ENCODE measurements around the gene PRKAR1B.

The PRKAR1B gene

DNA sequence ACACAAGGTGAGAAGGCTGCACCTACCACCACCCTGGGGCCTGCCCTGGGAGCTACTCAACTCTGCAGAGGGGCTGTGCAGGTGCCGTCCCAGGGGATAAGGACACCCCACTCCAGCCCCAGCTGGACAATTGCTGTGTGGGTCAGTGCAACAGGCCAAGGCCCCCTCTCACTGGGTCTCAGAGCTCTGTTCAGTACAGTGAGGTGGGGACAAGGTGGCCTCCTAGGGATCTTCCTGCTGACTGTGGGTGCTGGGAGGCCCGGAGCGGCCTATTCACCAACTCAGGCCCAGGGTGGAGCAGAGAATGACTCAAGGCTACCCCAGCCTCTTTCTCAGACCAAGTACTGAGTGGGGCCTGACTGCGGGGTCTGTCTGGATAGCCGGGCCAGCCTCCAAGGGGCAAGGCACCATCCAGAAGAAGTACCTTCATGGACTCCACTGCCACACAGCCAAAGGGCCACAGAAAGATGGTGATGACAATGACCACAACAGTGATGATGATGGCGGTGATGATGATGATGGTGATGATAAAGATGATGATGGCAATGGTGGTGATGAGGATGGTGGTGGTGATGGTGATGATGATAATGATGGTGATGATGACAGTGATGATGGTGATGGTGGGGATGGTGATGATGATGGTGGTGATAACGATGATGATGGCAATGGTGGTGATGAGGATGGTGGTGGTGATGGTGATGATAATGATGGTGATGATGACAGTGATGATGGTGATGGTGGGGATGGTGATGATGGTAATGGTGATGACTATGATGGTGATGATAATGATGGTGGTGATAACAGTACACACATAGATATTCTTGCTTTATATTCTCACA lies 60.4 kb downstream of the PRKAR1B start:
- no peak for DNase-seq (ENCODE audit: extremely low read depth, insufficient read length)
- TF ChIP-seq, protein P1, sequence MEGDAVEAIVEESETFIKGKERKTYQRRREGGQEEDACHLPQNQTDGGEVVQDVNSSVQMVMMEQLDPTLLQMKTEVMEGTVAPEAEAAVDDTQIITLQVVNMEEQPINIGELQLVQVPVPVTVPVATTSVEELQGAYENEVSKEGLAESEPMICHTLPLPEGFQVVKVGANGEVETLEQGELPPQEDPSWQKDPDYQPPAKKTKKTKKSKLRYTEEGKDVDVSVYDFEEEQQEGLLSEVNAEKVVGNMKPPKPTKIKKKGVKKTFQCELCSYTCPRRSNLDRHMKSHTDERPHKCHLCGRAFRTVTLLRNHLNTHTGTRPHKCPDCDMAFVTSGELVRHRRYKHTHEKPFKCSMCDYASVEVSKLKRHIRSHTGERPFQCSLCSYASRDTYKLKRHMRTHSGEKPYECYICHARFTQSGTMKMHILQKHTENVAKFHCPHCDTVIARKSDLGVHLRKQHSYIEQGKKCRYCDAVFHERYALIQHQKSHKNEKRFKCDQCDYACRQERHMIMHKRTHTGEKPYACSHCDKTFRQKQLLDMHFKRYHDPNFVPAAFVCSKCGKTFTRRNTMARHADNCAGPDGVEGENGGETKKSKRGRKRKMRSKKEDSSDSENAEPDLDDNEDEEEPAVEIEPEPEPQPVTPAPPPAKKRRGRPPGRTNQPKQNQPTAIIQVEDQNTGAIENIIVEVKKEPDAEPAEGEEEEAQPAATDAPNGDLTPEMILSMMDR (IDR thresholded peaks at IDR 0.05; ENCODE audit: insufficient read depth, low read length, poor library complexity, severe bottlenecking): no peak
- no peaks in the 10 kb centered on the region for H3K27me3 ChIP-seq (replicated peaks; ENCODE audit: control insufficient read depth, insufficient read depth, low read length)
- no peak overlapping the region for H3K4me3 ChIP-seq (replicated peaks; ENCODE audit: low read depth, low read length)
- peaks cover 4% of the 10 kb centered on the region for H3K36me3 ChIP-seq (ENCODE audit: control insufficient read depth, insufficient read depth, low read length)

- H3K27me3 ChIP-seq (replicated peaks; ENCODE audit: control insufficient read depth, insufficient read depth, low read length): no peaks in the 10 kb centered on the region
- no peak overlapping the region for H3K4me3 ChIP-seq (replicated peaks; ENCODE audit: low read depth, low read length)
- TF ChIP-seq, protein P1 (IDR thresholded peaks at IDR 0.05; ENCODE audit: insufficient read depth, low read length, poor library complexity, severe bottlenecking): no peak
- peaks cover 4% of the 10 kb centered on the region for H3K36me3 ChIP-seq (ENCODE audit: control insufficient read depth, insufficient read depth, low read length)
- no peak for DNase-seq (ENCODE audit: extremely low read depth, insufficient read length)
Measured at GRCh38 chr7:665736-666453, 61.2 kb downstream of the PRKAR1B start.

- no peak overlapping the region for H3K4me3 ChIP-seq (replicated peaks; ENCODE audit: low read depth, low read length)
- H3K36me3 ChIP-seq (ENCODE audit: control insufficient read depth, insufficient read depth, low read length): peaks cover 4% of the 10 kb centered on the region
- DNase-seq (ENCODE audit: extremely low read depth, insufficient read length): no peak
Measured at GRCh38 chr7:664997-665735, 61.9 kb downstream of the PRKAR1B start.

DNA sequence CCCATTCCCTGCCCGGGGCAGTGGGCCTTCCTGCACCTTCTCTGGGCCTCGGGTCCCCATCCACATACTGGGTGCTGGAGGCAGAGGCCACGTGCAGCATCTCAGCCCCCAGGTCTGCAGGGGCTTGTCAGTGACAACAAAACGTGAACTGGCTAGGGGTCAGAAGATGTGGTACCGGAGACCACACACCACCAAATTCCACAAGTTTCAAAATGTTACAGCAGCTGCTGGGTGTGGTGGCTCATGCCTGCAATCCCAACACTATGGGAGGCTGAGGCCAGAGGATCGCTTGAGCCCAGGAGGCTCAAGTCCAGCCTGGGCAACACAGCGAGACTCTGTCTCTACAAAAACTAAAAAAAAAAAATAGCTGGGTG lies 62.7 kb downstream of the PRKAR1B start:
- TF ChIP-seq, protein P1 (IDR thresholded peaks at IDR 0.05; ENCODE audit: insufficient read depth, low read length, poor library complexity, severe bottlenecking): no peak
- Histone ChIP-seq H3K27me3 (replicated peaks; ENCODE audit: control insufficient read depth, insufficient read depth, low read length) (no peaks in the 10 kb centered on the region), H3K4me3 (replicated peaks; ENCODE audit: low read depth, low read length) (no peak overlapping the region), H3K36me3 (ENCODE audit: control insufficient read depth, insufficient read depth, low read length) (peaks cover 4% of the 10 kb centered on the region)
- no peak for DNase-seq (ENCODE audit: extremely low read depth, insufficient read length)

More at GRCh38 chr7:664997-665735, 61.9 kb downstream of the PRKAR1B start:
- TF ChIP-seq, protein P1 (IDR thresholded peaks at IDR 0.05; ENCODE audit: insufficient read depth, low read length, poor library complexity, severe bottlenecking): no peak
- H3K27me3 ChIP-seq (replicated peaks; ENCODE audit: control insufficient read depth, insufficient read depth, low read length): no peaks in the 10 kb centered on the region

GRCh38 chr7:662576-662975 lies 64.5 kb downstream of the PRKAR1B start:
- Histone ChIP-seq H3K4me3 (replicated peaks; ENCODE audit: low read depth, low read length) (no peak overlapping the region), H3K36me3 (ENCODE audit: control insufficient read depth, insufficient read depth, low read length) (peaks cover 4% of the 10 kb centered on the region), H3K27me3 (replicated peaks; ENCODE audit: control insufficient read depth, insufficient read depth, low read length) (no peaks in the 10 kb centered on the region)
- TF ChIP-seq, protein P1 (IDR thresholded peaks at IDR 0.05; ENCODE audit: insufficient read depth, low read length, poor library complexity, severe bottlenecking): no peak
- no peak for DNase-seq (ENCODE audit: extremely low read depth, insufficient read length)
